SK-N-MC (cell line): ENCODE results near the gene PAK4.

Experiments used
- EZH2 ChIP-seq: fragments of 200-600 bp; sonication (generic); IDR thresholded peaks from one replicate; pipeline ENCODE4 v1.6.1; 2017; ENCODE audit warnings: antibody characterized with exemption
- POLR2AphosphoS5 ChIP-seq: IDR thresholded peaks from 2 replicates; pipeline ENCODE4 v1.6.1; 2012; ENCODE audit warnings: mild to moderate bottlenecking, low read depth, low read length, borderline replicate concordance

GRCh38 chr19:39146091-39146490 lies 20.5 kb downstream of the PAK4 start:
- TF ChIP-seq EZH2 = no peak
- TF ChIP-seq POLR2AphosphoS5 = no peak
